ENCODE data around the gene TXNIP.

Gene TXNIP

DNA sequence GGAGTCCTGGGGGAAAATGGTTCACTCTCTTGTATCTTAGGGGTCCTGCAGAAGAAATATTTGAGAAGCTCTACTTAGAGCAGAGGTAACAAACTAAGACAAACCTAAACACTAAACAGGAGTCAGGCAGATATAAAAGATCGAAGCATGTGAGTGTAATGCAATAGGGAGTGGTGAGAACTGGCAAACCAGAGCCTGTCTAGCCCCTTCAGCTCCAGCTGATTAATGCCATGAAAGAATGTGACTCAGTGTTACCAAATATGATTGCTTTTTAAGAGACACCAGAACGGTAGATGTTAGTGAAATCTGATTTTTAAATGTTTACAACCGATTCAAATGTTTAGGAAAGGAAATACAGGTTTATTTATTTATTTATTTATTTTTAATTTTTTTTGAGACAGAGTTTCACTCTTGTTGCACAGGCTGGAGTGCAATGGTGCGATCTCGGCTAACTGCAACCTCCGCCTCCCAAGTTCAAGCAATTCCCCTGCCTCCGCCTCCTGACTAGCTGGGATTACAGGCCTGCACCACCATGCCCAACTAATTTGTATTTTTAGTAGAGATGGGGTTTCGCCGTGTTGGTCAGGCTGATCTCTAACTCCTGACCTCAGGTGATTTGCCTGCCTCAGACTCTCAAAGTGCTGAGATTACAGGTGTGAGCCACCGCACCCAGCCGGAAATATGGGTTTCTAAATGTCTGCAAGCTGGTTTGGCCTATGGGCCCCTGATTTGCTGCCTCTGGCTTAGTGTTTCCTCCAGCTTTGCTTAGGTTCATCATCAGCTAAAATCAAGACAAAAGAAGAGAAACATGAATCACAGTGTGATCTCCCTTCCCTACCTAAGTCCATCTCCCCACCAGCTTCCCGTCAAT lies 12.2 kb downstream of the TXNIP start:
- DNase-seq, result no peak

DNA sequence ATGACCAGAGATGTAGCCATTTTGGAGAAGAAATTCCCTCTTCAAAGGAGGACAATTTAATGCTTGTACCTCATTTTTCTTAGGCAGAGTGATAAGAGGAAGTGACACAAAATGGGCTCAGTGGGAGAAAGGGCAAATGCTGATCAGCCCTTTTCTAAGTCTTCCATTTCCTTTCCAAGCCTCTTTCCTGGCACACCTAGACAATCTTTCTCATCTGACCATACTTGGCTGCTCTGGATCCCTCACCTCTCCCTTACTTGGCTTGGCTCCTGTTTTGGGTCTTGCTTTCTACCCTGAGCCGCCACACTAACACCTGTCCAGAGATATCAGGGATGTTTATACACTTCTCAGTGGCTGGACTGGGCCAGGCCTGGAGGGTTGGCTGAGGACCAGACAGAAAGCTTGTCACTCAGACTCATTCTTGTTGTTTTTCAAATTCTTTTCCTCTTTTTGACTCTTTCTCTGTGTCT lies 13.1 kb downstream of the TXNIP start:
- DNase-seq, result no peak

DNA sequence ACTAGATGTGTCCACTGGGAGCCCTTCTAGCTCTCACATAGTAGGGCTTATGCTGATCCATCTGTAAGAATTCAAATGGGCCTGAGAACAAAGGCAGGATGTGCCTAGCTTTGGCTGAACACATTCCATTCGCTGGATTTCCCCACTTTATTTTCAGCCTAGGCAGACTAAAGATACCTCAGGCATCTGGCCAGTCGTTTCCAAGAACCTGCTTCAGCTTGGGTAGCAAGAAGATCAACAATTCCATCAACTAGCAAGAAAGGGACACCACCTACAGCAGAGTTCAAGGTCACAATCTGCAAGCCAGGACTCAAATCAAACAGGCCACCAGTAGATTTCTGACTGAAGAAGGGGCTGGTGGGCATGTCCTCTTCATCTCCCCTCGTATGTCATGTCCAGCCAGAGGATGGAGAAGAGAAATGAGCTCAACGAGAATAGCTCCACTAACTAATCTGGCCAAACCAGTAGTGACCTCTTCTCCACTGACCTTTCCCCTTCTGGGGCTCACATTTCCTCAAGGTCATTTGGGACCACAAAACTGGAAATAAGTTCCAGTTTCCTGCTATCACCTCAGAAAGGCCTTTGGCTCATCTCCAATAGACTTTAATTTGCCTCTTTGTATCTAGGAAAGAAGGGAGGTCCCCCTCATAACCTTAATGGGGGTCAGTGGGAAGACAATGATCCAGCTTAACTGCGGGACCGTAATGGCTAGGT lies 14.2 kb downstream of the TXNIP start:
- no peak for DNase-seq

DNA sequence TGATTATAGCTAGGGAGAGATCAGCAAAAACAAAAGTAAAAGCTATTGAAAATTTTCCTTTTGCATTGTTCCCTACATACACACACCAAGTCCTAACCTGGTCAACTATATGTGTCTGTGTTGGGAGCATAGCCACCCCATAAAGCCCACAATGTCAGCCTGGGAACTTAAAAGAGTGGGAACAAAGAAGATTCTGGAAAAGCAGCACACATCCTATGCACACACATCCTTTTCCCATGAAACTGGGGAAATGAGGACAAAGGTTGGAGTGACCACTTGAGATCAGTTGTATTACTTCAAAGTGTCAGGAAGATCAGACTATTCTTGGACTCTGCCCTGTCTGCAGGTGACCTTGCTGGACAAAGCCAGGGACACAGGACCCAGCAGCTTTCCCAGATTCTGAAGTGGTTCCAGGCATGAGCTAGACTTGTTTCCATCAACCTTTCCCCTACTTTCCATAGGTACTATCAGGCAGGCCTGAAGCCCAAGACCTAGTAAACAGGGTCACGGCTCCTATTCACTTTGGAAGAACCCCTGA lies 15.9 kb downstream of the TXNIP start:
- DNase-seq, result no peak

DNA sequence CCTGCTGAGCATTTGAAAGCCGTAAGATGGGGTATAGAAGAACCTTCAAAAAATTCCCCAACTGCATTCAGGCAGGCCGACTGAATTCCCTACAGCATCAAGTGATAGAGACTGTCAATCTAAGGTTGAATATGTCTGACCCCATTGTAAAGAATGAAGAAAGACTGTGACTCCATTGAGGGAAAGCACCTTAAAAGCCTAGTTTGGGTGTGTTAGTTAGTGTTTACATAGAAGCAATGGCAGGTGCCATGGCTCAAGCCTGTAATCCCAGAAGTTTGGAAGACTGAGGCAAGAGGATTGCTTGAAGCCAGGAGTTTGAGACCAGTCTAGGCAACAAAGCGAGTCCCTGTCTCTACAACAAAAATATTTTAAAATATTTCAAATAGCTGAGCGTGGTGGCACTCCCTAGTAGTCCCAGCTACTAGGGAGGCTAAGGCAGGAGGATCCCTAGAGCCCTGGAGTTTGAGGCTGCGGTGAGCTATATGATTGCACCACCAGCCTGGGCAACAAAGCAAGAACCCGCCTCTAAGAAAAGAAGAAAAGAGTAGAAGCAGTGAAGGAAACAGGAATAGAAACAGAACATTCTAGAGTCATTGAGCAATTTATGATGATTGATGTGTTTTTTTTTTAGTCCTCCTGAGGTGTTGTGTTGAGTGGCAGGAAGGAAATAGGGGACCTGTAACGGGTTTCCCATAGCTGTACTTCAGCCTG lies 16.5 kb downstream of the TXNIP start:
- no peak for DNase-seq

DNA sequence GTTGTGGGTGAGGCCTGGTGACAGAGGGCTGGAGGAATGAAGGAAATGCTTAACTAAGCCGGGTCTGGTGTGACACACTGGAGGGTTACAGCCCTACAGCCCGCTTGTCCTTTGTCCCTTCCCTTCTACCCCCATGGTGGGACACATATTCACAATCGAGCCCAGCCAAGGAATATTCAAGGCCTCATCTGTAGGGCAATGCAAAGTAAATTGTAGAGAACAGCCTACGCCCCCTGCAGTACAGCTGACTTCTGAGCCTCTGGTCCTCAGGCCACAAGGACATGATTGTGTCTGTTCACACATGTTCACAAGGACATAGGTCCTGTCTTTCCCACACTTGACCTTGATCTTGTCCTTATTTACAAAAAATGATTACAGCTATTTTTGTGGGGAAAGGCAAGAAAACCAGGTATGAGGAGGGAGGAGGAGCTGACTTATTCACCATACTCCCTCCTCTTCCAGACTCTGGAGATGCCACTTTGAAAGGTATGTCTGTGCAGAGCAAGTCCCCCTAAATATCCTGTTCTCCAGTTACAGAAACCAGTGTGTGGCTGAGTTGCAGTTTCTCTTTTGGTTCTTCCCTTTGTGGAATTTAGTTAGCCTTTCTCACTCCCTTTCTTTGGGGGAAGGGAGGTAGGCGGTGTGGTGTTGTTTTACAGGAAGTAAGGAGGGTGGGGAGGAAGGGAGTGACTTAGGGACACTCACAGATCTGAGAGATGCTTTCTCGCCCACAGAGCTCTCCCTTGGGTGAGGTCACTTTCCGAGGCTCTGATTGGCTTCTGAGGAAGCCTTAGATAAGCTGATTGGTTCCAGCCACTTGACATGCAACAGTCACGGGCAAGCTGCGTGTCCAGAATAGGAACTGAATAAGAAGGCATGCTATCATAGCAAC lies 17.3 kb downstream of the TXNIP start:
- DNase-seq, result peak; percentile 95

DNA sequence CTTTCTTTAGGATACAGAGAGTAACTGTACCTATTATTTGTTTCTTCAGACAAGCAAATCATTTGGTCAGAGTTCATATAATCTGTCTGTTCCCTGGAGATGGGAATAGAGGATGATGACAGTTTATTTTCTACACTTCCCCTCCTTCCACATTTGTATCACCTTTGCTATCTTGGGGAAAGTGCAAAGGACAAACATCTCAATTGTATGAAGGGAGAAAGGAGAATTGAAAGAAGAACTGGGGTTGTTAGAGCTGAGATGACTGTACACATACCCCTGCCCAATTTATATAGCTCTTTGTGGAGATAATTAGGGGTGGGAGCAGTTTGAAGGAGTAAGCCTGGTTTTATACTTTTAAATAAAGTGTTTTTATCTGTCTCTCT lies 17.9 kb downstream of the TXNIP start:
- DNase-seq, result no peak

DNA sequence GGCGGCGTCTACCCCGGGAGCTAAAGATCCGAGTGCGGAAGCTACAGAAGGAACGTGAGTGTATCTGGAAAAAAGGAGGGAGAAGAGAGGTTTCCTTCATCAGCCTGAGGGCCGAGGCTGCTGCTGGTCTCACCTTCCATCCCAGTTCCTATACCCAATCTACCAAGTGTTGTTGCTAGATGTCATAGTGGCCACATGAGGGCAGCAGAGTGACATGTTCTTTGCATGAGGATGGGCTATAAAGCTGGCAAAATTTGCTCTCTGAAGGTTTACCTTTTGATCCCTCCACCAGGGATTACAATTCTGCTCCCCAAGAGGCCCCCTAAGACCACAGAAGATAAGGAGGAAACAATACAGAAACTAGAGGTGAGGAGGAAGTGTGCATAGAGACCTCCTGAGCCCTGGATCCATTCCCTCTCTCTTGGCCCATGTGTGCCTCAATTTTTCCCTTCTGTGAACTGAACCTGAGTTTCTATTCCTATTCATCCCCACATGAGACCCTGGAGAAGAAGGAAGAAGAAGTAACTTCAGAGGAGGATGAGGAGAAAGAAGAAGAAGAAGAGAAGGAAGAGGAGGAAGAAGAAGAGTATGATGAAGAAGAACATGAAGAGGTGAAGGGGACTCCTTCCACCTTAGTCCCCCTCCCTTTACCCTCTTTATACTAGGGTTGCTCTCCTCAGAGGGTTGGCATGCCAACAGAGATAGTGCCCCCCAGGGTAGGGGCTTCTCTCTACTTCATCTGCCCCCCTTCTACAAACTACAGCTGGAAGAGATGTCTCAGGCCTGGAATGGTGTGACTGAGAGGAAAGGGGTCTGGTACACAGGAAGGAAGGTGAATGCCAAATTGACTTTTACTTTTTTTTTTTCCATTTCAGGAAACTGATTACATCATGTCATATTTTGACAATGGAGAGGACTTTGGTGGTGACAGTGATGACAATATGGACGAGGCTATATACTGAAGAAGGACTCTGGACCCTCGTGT lies 18.6 kb downstream of the TXNIP start:
- DNase-seq, result peak; percentile 71

DNA sequence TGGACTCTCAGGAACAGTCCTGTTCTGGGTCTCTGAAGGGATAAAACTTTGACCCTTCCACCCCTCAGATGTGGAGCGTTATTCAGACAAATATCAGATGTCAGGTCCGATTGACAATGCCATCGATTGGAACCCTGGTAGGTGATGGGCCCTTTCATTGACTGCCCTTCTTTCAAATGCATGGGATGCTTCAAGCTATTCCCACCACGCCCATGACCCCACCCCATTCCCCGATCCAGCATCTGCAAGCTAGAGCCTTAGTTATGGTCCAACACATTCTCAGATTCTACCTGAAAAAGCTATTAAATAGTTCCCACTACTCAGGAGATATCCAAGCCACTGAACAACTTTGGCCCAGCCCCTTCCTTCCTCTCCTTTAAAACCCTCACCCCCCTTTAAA lies 19.4 kb downstream of the TXNIP start:
- no peak for DNase-seq

DNA sequence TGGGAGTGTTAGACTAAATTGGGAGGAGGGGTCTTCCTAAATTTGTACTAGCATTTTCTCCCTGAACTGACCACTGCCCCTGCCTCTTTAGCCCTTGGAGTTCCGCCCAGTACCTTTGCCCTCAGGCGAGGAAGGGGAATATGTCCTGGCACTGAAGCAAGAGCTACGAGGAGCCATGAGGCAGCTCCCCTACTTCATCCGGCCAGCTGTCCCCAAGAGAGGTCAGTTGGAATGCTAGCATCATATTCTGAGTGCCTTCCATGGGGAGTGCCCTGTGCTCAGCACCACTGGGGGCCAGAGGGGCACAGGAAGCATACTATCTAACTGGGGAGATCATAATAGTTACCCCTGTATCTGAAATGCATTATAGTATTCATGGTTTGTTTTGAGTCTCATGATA lies 21.2 kb downstream of the TXNIP start:
- DNase-seq, result no peak

DNA sequence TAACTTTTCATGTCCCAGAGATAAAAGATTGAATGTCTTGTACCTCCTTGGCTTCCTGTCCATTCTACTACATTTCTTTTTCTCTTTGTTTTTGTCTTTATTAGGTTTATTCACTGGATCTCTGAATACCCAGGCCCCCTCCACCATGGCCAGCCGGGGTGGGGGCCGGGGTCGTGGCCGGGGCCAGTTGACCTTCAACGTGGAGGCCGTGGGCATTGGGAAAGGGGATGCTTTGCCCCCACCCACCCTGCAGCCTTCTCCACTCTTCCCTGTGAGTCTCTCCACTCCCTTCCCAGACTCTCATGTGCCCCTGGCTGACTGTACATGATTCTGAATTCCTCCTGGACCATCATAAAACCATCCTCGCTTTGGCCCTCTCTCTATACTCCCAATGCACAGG lies 21.7 kb downstream of the TXNIP start:
- no peak for DNase-seq

DNA sequence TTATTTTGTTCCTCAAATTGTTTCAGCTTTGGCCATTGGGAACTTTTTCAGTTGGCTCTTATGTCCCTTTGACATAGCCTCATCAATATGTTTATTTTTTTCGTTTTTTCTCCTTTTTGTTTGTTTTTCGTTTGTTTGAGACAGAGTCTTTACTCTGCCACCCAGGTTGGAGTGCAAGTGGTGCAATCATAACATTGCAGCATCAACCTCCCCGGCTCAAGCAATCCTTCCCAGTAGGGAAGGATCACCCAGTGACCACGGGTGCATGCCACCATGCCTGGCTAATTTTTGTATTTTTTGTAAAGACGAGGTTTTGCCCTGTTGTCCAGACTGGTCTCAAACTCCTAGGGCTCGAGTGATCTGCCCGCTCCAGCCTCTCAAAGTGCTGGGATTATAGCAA lies 23.8 kb downstream of the TXNIP start:
- no peak for DNase-seq

DNA sequence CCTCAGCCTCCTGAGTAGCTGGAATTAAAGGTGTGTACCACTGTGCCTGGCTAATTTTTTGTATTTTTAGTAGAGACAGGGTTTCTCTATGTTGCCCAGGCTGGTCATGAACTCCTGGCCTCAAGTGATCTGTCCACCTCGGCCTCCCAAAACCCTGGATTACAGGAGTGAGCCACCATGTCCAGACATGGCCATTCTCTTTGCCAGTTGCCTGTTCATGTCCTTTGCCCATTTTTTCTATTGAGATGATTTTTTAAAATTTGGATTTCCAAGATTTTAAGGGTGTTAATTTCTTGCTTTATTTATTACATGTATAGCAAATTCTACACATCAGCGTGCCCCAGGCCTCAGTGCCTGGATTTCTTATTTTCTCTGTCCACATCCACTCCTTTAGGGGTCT lies 29.1 kb downstream of the TXNIP start:
- no peak for DNase-seq

DNA sequence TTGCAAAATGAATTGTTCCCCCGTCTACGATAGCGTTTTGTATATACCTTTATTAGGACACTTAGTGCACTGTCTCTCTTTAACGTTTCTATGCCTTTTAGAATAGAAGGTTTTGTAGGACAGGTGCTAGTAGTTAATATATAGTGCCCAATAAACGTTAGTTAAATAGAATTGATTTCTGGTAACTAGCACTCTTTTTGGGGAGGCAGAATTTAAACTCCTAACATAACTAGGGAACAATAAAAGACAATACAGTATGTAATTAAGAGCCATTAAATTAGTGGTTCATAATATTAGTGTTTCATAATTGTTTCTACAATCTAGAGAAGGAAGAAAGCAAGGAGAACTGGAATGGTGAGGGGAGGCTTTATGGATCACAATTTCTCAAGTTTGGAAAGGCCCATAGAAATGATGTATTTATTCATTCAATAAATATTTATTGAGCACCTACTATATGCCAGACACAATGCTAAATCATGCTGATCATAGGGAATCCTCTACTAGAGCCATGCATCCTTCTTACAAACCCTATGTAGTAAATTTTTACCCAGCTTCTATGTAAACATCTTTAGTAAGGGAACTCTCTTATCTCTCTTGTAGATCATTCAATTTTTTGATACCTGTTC lies 31.1 kb downstream of the TXNIP start:
- DNase-seq, result no peak

DNA sequence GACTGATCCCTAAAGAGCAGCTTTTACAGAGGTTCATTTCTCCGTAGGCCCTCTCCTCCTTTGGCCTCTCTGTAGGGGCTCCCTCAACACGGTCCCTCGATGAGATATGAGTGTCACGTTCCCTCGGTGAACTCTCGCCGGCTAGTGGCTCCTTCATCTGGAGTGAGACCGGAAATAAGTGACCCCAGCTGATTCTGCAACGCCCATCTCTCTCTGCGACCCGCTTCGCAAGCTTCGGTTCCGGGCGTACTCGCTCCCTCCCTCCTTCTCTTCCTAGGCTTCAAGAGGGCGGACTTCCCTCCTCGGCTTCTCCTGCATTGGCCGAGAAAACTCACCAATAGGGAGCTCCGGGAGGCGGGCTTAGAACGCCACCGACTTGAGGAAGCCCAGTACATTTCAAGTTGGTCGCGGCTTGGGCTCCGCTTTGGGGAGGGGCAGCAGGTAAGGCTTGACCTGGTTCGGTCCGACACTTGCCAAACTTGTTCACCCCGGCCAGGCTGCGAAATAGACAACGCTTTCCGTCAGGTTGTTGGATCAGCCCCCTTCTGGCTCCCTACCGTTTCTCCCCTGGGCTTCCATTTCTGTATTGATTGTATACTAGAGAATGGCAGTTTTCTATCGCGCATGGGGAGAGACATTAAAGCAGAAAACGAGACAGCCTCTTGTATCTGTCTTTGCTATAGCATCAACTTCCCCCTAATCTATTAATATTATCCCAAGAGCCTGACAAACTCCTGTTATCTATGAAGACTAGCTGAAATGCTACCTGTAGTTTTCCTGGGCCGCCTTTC lies 31.9 kb downstream of the TXNIP start, which contains the start of the genes ANKRD34A and POLR3GL:
Gene ANKRD34A, minus strand, starts transcription at position 248 of the 791 bp plus-strand sequence. CDS start 2,816 bp downstream, outside the sequence.
Gene POLR3GL, plus strand, starts transcription at position 363 of the 791 bp plus-strand sequence. CDS start 10,176 bp downstream, outside the sequence.
- DNase-seq, result peak; percentile 81

DNA sequence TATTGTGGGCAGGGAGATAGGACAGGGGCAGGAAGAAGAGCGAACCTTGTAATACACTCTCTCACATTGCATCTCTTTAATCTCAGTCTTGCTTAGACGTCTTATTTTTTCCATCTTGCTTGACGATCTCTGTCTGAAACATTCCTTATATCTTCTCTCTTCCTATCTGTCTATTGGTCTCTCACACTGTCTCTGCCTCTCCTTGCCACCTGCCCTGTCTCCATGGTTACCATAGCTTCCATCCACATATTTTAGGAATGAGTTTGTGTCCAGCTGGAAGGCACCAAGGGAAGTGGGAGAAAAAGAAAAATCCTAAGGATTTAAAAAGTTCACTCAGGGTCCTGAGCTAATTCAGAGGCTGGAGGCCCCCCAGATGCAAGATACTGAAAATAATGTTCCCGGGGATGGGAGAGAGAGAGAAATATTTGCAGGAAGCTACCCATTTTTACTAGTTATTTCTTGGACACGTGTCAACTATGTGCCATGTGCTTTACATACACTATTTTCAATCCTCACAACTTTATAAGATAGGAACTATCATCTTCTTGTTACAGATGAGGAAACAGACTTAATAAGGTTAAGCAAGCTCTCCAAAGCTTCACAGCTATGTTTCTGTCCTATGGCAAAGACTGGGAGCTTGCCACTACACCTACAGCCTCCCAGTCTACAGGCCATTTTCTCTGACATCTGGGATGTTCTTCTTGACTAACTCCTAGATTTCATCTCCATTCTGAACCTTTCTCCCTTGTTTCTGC lies 32.9 kb downstream of the TXNIP start:
- DNase-seq, result peak; percentile 9

DNA sequence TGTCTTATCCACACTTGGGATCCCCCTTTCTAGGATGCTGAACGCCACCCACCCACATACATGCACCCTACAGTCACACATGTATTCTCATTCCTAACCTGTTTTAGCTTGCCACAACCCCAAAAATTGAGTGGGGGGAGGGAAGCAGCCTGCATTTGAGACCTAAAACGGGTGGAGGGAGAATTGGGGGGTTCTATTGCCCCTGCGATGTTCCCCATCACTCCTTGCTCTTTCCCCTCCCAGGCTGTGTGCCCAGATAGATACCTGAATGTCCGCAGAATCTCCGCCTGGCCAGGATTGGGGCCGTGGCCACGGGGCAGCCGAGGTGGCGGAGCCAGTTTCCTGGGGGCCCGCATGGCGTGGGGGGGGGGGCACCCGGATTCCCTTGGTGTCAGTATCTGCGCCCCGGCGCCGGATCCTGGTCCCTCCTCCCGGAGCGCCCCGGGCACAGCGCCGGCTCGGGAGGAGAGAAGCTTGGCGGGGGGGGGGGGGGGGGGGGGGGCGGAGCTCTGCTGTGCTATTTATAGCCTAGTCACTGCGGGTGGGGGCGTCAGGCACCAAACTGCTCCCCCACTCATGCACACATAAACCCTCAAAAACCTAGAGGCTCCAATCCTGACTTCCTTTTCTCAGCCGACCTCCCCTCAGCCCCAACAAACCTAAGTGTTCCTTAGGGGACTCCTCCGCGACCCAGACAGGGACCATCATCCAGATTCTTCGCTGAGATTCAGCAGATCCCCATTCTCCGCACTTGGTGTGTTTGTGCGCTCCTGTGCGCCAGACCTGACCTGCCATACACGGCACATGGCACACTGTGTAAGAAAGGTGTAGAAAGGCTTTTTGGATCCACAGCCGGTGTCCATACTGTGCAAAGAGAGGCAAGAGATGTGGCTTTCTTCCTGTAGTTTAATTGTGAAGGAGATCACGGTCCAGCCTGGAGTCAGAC lies 33.9 kb downstream of the TXNIP start:
- DNase-seq, result no peak

Measured in DMS 273 treated with DMSO at 0.1 percent for 48 hours (cell line).